Uterus (tissue), 2 donors: ENCODE results near the gene MIEN1.

Experiments used
- POLR2A ChIP-seq, 2 donors: fragments of 450-650 bp; IDR thresholded peaks; one replicate each; pipeline ENCODE4 v1.6.1; 2016; ENCODE audit warnings: antibody characterized with exemption in 2 of 2, mild to moderate bottlenecking in 1 of 2, moderate library complexity in 1 of 2
- TF ChIP-seq, protein P1 (sequence below), 4 experiments: fragments of 200-600 bp in 2 of 4; fragments of 450-650 bp in 2 of 4; sonication (generic) in 2 of 4; IDR thresholded peaks; one replicate each; pipeline ENCODE4 v1.5.1; 2016 to 2019; ENCODE audit warnings: antibody characterized with exemption in 4 of 4, mild to moderate bottlenecking in 2 of 4, moderate library complexity in 1 of 4

DNA sequence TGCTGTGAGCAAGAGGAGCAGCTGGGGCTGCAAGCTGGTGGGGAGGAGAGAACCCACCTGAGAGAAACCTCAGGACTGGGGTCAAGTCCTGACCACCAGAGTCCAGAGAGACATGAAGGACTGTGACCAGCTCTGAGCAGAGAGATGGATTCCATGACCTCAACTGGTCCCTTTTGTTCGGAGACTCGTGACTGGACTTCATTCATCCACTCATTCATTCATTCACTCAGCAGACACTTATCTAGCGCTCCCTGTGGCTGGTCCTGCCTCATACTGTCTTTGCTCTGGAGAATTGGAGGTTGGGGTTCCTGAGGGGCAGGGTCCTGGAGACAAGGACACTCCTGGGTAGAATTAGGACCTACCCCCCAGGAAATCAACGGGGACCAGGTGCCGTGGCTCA, 26.4 kb downstream of the MIEN1 start:
- no peak for TF ChIP-seq POLR2A (IDR thresholded peaks at IDR 0.05)
- TF ChIP-seq, protein P1, sequence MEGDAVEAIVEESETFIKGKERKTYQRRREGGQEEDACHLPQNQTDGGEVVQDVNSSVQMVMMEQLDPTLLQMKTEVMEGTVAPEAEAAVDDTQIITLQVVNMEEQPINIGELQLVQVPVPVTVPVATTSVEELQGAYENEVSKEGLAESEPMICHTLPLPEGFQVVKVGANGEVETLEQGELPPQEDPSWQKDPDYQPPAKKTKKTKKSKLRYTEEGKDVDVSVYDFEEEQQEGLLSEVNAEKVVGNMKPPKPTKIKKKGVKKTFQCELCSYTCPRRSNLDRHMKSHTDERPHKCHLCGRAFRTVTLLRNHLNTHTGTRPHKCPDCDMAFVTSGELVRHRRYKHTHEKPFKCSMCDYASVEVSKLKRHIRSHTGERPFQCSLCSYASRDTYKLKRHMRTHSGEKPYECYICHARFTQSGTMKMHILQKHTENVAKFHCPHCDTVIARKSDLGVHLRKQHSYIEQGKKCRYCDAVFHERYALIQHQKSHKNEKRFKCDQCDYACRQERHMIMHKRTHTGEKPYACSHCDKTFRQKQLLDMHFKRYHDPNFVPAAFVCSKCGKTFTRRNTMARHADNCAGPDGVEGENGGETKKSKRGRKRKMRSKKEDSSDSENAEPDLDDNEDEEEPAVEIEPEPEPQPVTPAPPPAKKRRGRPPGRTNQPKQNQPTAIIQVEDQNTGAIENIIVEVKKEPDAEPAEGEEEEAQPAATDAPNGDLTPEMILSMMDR (IDR thresholded peaks at IDR 0.05), result no peak
